ENCODE measurements around the gene CAMKK2. TPM values are rescaled to one million over a fixed set of nuclear protein-coding genes. Genes with fewer than 3 reads are reported as not detected.

CAMKK2 gene
- total RNA-seq, 1 experiment from 2014 or later, result 34.0 TPM

DNA sequence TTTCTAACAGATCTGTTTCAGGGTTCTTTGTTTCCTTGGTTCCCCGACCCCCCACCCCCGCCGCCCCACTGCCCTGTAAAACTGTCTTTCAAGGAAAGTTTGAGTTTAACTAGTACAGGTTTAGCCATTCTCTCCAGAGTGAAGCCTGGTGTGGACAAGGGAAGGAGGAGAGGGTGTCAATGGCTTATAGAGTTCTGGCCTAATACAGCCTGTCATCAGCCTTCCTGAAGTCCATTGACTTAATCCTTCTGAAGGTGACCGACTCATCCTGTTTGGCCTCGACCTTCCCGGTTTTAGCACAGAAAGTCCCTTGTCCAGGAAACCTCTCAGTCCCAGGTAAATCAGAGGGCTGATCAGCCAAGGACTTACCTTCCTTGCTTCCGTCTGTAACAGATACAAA, 97.6 kb downstream of the CAMKK2 start:
- no TSS peak for BruUV-seq (replicated peaks)
- CTCF ChIA-PET, result interaction anchor here (0.6 to 0.7 kb wide), 2 partner anchors 19 to 769 kb away, joined by 3 to 6 read pairs; no protein-coding TSS in a partner anchor
- intact Hi-C loops (cut with micrococcal nuclease; ENCODE audit: unreplicated experiment), result no loop called here

DNA sequence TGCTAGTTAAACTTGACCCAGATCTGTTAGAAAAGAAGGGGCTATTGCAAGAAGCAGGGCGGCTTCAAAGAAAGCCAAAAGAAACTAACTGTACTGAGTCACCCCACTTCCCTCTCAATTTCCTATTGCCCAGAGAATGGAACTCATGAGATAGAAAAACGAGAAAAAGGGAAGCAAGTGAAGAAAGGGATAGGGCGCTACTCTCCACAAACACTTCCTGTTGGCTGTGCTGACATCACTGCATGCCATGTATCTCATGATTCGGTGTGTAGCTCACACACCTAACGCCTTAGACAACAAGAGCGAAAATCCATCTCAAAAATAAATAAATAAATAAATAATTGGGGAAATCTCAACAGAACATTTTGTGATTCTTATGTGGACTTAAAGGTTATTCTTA, 99.6 kb downstream of the CAMKK2 start:
- CTCF ChIA-PET, result no interaction called here

More for the DNA sequence above, 97.6 kb downstream of the CAMKK2 start:
- no peak overlapping the region for H3K4me3 Mint-ChIP-seq (ENCODE audit: low read depth, unreplicated experiment)
- no peaks in the 10 kb centered on the region for H3K9me3 Mint-ChIP-seq (ENCODE audit: low read depth, unreplicated experiment)
- H3K27ac Mint-ChIP-seq (ENCODE audit: unreplicated experiment), result no peak overlapping the region
- H3K27me3 Mint-ChIP-seq (ENCODE audit: unreplicated experiment), result no peaks in the 10 kb centered on the region
- DNase-seq, result no peak
- no peaks in the 10 kb centered on the region for H3K4me1 Mint-ChIP-seq (ENCODE audit: low read depth, unreplicated experiment)
- no peaks in the 10 kb centered on the region for H3K36me3 Mint-ChIP-seq (ENCODE audit: insufficient read depth, unreplicated experiment)
- TF ChIP-seq, protein P1, sequence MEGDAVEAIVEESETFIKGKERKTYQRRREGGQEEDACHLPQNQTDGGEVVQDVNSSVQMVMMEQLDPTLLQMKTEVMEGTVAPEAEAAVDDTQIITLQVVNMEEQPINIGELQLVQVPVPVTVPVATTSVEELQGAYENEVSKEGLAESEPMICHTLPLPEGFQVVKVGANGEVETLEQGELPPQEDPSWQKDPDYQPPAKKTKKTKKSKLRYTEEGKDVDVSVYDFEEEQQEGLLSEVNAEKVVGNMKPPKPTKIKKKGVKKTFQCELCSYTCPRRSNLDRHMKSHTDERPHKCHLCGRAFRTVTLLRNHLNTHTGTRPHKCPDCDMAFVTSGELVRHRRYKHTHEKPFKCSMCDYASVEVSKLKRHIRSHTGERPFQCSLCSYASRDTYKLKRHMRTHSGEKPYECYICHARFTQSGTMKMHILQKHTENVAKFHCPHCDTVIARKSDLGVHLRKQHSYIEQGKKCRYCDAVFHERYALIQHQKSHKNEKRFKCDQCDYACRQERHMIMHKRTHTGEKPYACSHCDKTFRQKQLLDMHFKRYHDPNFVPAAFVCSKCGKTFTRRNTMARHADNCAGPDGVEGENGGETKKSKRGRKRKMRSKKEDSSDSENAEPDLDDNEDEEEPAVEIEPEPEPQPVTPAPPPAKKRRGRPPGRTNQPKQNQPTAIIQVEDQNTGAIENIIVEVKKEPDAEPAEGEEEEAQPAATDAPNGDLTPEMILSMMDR (IDR thresholded peaks at IDR 0.05; ENCODE audit: unreplicated experiment), result no peak

GRCh38 chr12:121191151-121191550, 105.4 kb downstream of the CAMKK2 start:
- Mint-ChIP-seq H3K4me3 (ENCODE audit: low read depth, unreplicated experiment) (no peak overlapping the region), H3K4me1 (ENCODE audit: low read depth, unreplicated experiment) (no peaks in the 10 kb centered on the region), H3K27me3 (ENCODE audit: unreplicated experiment) (no peaks in the 10 kb centered on the region), H3K9me3 (ENCODE audit: low read depth, unreplicated experiment) (no peaks in the 10 kb centered on the region), H3K36me3 (ENCODE audit: insufficient read depth, unreplicated experiment) (peaks cover 4% of the 10 kb centered on the region), H3K27ac (ENCODE audit: unreplicated experiment) (no peak overlapping the region)
- intact Hi-C loops (cut with micrococcal nuclease; ENCODE audit: unreplicated experiment), result no loop called here
- TF ChIP-seq, protein P1 (IDR thresholded peaks at IDR 0.05; ENCODE audit: unreplicated experiment), result no peak
- no peak for DNase-seq
- BruUV-seq (replicated peaks), result no TSS peak
- CTCF ChIA-PET, result interaction anchor here (0.7 kb wide), 1 partner anchor 73 kb away, joined by 3 read pairs; no protein-coding TSS in a partner anchor

More for the DNA sequence above, 99.6 kb downstream of the CAMKK2 start:
- BruUV-seq (replicated peaks), result no TSS peak
- Mint-ChIP-seq H3K4me3 (ENCODE audit: low read depth, unreplicated experiment) (no peak overlapping the region), H3K27me3 (ENCODE audit: unreplicated experiment) (no peaks in the 10 kb centered on the region), H3K36me3 (ENCODE audit: insufficient read depth, unreplicated experiment) (no peaks in the 10 kb centered on the region), H3K27ac (ENCODE audit: unreplicated experiment) (no peak overlapping the region), H3K4me1 (ENCODE audit: low read depth, unreplicated experiment) (no peaks in the 10 kb centered on the region), H3K9me3 (ENCODE audit: low read depth, unreplicated experiment) (no peaks in the 10 kb centered on the region)
- TF ChIP-seq, protein P1 (IDR thresholded peaks at IDR 0.05; ENCODE audit: unreplicated experiment), result no peak
- intact Hi-C loops (cut with micrococcal nuclease; ENCODE audit: unreplicated experiment), result no loop called here
- DNase-seq, result no peak

- no peaks in the 10 kb centered on the region for H3K27me3 Mint-ChIP-seq (ENCODE audit: unreplicated experiment)
- H3K4me1 Mint-ChIP-seq (ENCODE audit: low read depth, unreplicated experiment), result no peaks in the 10 kb centered on the region
- TF ChIP-seq, protein P1 (IDR thresholded peaks at IDR 0.05; ENCODE audit: unreplicated experiment), result no peak
- H3K36me3 Mint-ChIP-seq (ENCODE audit: insufficient read depth, unreplicated experiment), result peaks cover 4% of the 10 kb centered on the region
- intact Hi-C loops (cut with micrococcal nuclease; ENCODE audit: unreplicated experiment), result no loop called here
- H3K9me3 Mint-ChIP-seq (ENCODE audit: low read depth, unreplicated experiment), result no peaks in the 10 kb centered on the region
- BruUV-seq (replicated peaks), result no TSS peak
- H3K4me3 Mint-ChIP-seq (ENCODE audit: low read depth, unreplicated experiment), result no peak overlapping the region
- H3K27ac Mint-ChIP-seq (ENCODE audit: unreplicated experiment), result no peak overlapping the region
- DNase-seq, result no peak
- CTCF ChIA-PET, result interaction anchor here (0.7 kb wide), 1 partner anchor 72 kb away, joined by 3 read pairs; no protein-coding TSS in a partner anchor
Observed at GRCh38 chr12:121190523-121191031, 105.9 kb downstream of the CAMKK2 start.
